IPS DF 4.7 (cell line): Measurements from ENCODE around the gene NSMCE3.
A peak's percentile ranks its signal among the peaks of the same experiment; 100 is the strongest.

Source experiments
- DNase-seq: peaks from one replicate; pipeline ENCODE4 v3.0.0-alpha.2; 2013; ENCODE audit warnings: low spot score; ENCODE audit errors: extremely low read depth

Gene NSMCE3

GRCh38 chr15:29269485-29270168 lies at the start of gene NSMCE3:
Gene NSMCE3, minus strand, starts transcription at chr15:29269822. Its CDS starts 117 bp downstream, at chr15:29269705.
- peak; percentile 46 for DNase-seq

GRCh38 chr15:29316422-29316821 lies 46.8 kb upstream of the NSMCE3 start:
- DNase-seq = no peak

- DNase-seq = no peak
These were observed 42.8 kb upstream of the NSMCE3 start for GRCh38 chr15:29312387-29312786.

GRCh38 chr15:29311696-29312095 lies 42.1 kb upstream of the NSMCE3 start:
- no peak for DNase-seq

GRCh38 chr15:29309139-29309538 lies 39.5 kb upstream of the NSMCE3 start:
- DNase-seq = no peak

DNA sequence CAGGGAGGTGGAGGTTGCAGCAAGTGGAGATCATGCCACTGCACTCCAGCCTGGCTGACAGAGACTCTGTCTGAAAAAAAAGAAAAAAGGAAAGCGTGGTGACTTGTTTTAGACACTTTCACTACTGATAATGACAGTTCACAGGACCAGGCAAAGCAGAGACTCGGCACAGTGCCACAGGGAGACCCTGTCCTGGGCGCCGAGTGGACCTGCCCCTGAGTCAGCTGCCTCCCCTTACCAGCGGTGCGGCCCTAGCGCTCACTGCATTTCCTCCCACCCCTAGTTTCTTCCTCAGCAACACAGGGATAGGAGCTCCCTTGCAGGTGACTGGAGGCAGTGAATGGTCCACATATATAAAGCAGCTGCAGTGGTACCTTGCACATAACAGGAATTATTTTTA lies 38.7 kb upstream of the NSMCE3 start:
- no peak for DNase-seq

- no peak for DNase-seq
These were observed 35.9 kb upstream of the NSMCE3 start for GRCh38 chr15:29305556-29305955.

DNA sequence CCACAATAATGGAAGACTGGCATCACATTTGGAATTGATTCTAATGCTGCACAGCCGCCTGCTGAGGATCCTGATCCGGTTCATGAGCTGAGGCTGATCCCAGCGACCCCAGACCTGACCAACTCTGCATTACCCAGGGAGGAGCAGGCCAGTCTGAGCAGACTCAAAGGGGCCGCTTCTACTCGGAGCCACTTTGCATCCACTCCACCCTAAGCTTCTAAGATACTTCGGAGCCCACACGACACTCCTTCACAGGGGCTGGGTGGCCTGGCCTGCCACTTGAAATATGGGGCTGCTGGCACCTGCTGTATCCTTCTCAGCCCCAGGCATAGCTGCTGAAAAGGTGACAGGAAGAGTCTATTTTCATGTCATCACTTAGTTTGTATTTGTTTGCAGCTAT lies 33.2 kb upstream of the NSMCE3 start:
- no peak for DNase-seq

GRCh38 chr15:29299784-29300183 lies 30.2 kb upstream of the NSMCE3 start:
- DNase-seq = no peak

DNA sequence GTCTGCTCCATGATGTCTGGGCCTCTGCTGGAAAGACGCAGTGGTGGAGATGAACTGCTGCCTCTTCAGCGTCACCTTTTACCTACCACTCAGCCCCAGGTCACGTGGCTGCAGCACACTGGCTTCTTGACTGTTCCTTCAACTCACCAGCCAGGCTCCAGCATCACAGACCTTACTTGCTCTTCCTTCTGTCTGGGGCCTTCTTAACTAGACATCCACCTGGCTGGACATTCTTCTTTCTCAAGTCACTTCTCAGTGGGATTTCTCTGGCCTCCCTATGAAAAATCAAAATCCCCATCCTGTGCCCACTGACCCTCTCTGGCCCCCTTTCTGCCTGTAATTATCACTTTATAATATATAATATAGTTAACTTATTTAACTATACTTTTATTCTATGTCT lies 29.7 kb upstream of the NSMCE3 start:
- DNase-seq = no peak

DNA sequence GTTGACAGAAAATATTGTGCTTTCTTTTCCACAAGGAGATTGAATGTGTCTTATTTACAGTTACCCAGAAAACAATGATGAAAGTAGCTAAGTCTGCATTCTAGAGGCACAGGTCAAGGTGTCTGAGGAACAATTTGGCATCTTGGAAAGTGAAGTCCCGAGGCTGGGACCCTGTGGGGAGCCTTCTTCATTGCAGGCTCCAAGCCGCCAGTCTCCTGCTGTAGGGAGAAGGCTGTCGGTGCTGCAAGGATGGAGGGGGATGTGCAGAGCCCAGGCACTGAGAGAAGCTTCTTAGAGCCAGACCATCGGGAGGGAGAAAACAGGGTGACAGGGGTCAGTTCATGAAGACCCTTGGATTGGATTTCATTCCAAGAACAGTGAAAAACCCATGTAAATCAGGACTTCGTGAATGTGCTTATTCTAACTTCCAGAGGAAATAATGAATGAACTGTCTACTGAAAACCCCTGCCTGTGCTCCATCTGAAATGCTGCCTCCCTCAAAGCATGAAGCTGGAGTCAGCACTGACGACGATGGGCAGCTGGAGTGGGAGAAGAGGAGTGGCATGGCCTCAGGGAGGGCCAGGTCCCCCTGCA lies 25.2 kb upstream of the NSMCE3 start:
- no peak for DNase-seq

DNA sequence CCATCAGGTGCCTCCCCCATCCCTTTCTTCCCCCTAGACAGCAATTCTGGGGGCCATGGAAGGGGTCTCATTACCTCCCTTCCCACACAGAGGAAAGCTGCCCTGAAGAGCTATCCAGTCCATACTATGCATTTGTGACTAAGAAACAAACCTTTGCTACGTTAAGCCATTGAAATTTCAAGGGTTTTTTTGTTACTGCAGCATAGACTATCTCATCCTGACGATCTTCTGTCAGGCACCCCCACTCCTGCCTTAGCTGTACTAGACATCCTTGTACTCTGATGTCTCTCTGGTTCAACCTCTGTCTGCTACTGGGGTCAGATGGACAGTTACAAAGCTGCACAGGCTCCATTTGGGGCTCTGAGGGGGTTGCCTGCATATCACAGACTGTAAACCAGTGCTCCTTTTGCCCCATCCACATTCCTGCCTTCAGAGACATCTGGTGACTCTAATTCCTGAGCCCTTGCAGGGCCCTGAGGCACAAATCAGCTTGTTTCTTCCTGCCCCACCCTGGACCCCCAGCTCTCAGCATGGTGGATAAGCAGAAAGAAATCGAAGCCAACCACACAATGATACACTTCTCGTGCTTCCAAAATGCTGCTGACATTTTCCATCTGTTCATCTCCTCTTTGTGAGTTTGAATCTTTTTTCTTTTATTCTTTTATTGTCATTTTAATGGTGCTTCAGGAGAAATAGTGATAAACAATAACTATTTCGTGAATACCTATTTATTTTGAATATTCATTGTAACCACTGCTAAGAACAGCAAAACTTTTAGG lies 21.6 kb upstream of the NSMCE3 start:
- no peak for DNase-seq

DNA sequence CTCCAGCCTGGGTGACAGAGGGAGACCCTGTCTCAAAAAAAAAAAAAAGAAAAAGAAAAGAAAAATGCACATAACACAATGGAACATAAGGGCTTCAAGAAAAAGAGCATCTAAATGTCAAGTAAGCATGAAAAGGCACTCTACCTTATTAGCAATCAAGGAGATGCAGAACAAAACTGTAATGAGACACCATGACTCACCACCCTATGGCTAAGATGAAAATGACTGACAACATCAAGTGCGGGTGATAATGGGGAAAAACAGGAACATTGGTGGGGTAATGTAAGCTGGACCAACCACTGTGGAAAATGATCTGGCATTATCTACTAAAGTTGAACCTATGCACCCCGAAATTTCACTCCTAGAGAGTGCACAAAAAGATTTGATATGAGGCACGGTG lies 19.6 kb upstream of the NSMCE3 start:
- DNase-seq = no peak

DNA sequence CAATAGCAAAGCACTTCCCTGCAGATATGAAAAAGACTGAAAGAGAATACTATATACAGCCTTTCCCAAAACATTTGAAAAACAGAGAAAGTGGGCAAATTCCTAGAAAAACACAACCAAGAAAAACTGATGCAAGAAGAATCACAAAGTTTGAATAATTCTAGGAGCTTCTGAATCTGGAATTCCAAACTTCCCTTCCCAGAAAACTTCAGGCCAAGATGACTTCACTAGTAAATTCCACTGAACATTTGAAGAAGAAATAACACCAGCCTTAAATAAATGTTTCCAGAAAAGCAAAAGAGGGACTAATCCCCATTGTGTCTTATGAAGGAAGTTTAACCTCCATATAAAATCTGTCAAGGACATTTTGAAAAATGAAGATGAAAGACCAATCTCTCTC lies 15.8 kb upstream of the NSMCE3 start:
- no peak for DNase-seq

DNA sequence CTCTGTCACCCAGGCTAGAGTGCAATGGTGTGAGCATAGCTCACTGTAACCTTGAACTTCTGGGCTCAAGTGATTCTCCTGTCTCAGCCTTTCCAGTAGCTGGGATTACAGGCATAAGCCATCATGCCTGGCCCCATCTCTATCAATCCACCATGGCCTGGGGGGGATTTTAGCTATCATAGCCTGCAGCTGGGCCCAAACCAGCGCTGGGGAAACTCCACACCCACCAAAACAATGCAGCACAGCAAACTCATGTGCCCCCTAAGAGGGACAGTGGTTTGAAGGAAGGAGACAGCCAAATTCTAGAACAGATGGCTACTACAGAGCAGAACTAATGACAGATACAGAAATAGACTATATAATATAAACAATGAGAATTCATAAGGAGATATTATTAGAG lies 13.8 kb upstream of the NSMCE3 start:
- DNase-seq = no peak

DNA sequence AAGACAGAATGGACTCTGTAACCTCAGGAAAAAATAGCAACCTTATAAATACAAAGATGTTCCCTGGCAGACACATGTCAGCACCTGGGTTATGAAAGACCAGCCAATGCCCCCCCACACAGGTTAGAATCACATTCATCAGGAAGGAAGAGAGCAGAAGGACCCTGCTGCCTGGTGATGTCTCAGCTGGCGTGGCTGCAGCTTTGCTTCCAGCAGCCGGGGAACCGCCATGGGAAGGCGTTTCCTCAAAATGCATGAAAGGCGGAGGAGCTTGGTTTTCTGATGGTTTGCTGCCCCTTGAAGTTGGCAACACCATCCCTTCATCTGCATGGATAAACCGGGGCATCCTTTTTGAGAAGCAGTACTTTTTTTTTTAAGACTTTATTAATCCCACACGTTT lies 10.9 kb upstream of the NSMCE3 start:
- no peak for DNase-seq

GRCh38 chr15:29278436-29279105 lies 8.9 kb upstream of the NSMCE3 start:
- no peak for DNase-seq

- DNase-seq = no peak
These were observed 6.7 kb upstream of the NSMCE3 start for GRCh38 chr15:29276366-29276765.

- no peak for DNase-seq
These were observed 6.2 kb upstream of the NSMCE3 start for GRCh38 chr15:29275855-29276254.

GRCh38 chr15:29274946-29275345 lies 5.3 kb upstream of the NSMCE3 start:
- no peak for DNase-seq

GRCh38 chr15:29272219-29272618 lies 2.6 kb upstream of the NSMCE3 start:
- DNase-seq = no peak

GRCh38 chr15:29270976-29271375 lies 1.4 kb upstream of the NSMCE3 start:
- no peak for DNase-seq
